ENCODE measurements around the gene RNGTT. TPM values are rescaled to one million over a fixed set of nuclear protein-coding genes. Genes with fewer than 3 reads are reported as not detected.
"Not testable (repeated sequence)": the region's sequence is repeated elsewhere in the genome, so short reads cannot be mapped to it uniquely, and the experiment has no call there.

RNGTT gene
- total and polyA plus RNA-seq, 10 of the 15 experiments (the other 5 are each of a cell fraction or from before 2014, with no cell fraction given): 7.7 to 30.4 (median 22.2) TPM

- intact Hi-C loops (cut with micrococcal nuclease; ENCODE audit: unreplicated experiment) (no loop called here), in situ Hi-C loops (cut with MboI) (no loop called here)
- RAD21 ChIA-PET (ENCODE audit: unreplicated experiment): interaction anchor here (1.0 kb wide), 1 partner anchor 16 kb away, joined by 3 read pairs; no protein-coding TSS in a partner anchor
- POLR2A ChIA-PET: no interaction called here
- Histone ChIP-seq H3K9me3 (replicated peaks; ENCODE audit: control insufficient read depth, insufficient read depth, low read length) (peaks cover 7% of the 10 kb centered on the region), H3K27me3 (replicated peaks in 1 of 2; ENCODE audit: control insufficient read depth in 2 of 2, insufficient read depth in 2 of 2, low read length in 1 of 2) (no peaks in the 10 kb centered on the region), H3K27ac (ENCODE audit: control insufficient read depth, insufficient read depth) (no peak overlapping the region), H4K20me1 (ENCODE audit: control insufficient read depth, insufficient read depth) (no peaks in the 10 kb centered on the region), H3K4me3 (no peak overlapping the region), H3K4me1 (ENCODE audit: control insufficient read depth, insufficient read depth, low read length) (no peaks in the 10 kb centered on the region; the same call in 1 of the 2 replicates), H3K9ac (ENCODE audit: control insufficient read depth, insufficient read depth, low read length) (no peak overlapping the region), H3K4me2 (ENCODE audit: control insufficient read depth, insufficient read depth) (no peak overlapping the region), H2AFZ (ENCODE audit: control insufficient read depth, low read depth, low read length) (no peak overlapping the region), H3K79me2 (ENCODE audit: control insufficient read depth, insufficient read depth, low read length) (no peaks in the 10 kb centered on the region), H3K36me3 (ENCODE audit: control insufficient read depth in 2 of 2, insufficient read depth in 2 of 2, low read length in 1 of 2) (peaks cover 1 to 3% of the 10 kb centered on the region in 2 experiments; a peak in 2 of 4 replicates)
- DNase-seq (ENCODE audit: low read depth, low spot score) (no peak), ATAC-seq (no peak), FAIRE-seq (no peak)
- SMC1A ChIA-PET (ENCODE audit: uncharacterized antibody, unreplicated experiment): interaction anchor here (1.3 kb wide), 1 partner anchor 84 kb away, joined by 4 read pairs; no protein-coding TSS in a partner anchor
- CTCF ChIA-PET: no interaction called here
- TF ChIP-seq MTA2 (IDR thresholded peaks at IDR 0.05; ENCODE audit: low read depth): no peak
- TF ChIP-seq RAD21 (IDR thresholded peaks at IDR 0.05; ENCODE audit: insufficient read depth, low read depth, low read length): no peak
- no peak for TF ChIP-seq JUND (IDR thresholded peaks at IDR 0.05; ENCODE audit: low read depth, low read length)
- TF ChIP-seq SMAD1 (IDR thresholded peaks at IDR 0.05; ENCODE audit: low read depth, partially characterized antibody): no peak
- no peak for TF ChIP-seq STAT1 (conservative IDR thresholded peaks at IDR 0.05)
- no peak for TF ChIP-seq NFIC (IDR thresholded peaks at IDR 0.05; ENCODE audit: low read depth, low read length)
- TF ChIP-seq ZSCAN29 (IDR thresholded peaks at IDR 0.05): no peak
- TF ChIP-seq NRF1 (conservative IDR thresholded peaks at IDR 0.05; ENCODE audit: low read depth, low read length): no peak
- no TSS peak for BruUV-seq (replicated peaks)
- WGBS (ENCODE audit: insufficient coverage, insufficient replicate concordance, low lambda C conversion rate, missing lambda C conversion rate): 96% methylated on average over 3 of the region's 3 CpGs
These were observed 240.7 kb downstream of the RNGTT start for GRCh38 chr6:88722686-88723085.

- intact Hi-C loops (cut with micrococcal nuclease; ENCODE audit: unreplicated experiment); H3K27me3 ChIP-seq (replicated peaks in 1 of 2; ENCODE audit: control insufficient read depth in 2 of 2, insufficient read depth in 2 of 2, low read length in 1 of 2); in situ Hi-C loops (cut with MboI); H3K4me2 ChIP-seq (ENCODE audit: control insufficient read depth, insufficient read depth); H3K79me2 ChIP-seq (ENCODE audit: control insufficient read depth, insufficient read depth, low read length); H4K20me1 ChIP-seq (ENCODE audit: control insufficient read depth, insufficient read depth); DNase-seq (ENCODE audit: low read depth, low spot score); H3K27ac ChIP-seq (ENCODE audit: control insufficient read depth, insufficient read depth); ATAC-seq; POLR2A ChIA-PET; BruUV-seq (replicated peaks); H3K4me3 ChIP-seq; H3K9me3 ChIP-seq (replicated peaks; ENCODE audit: control insufficient read depth, insufficient read depth, low read length); H3K9ac ChIP-seq (ENCODE audit: control insufficient read depth, insufficient read depth, low read length); CTCF ChIA-PET; RAD21 ChIA-PET (ENCODE audit: unreplicated experiment); H3K36me3 ChIP-seq (ENCODE audit: control insufficient read depth in 2 of 2, insufficient read depth in 2 of 2, low read length in 1 of 2); H3K4me1 ChIP-seq (ENCODE audit: control insufficient read depth, insufficient read depth, low read length); H2AFZ ChIP-seq (ENCODE audit: control insufficient read depth, low read depth, low read length); FAIRE-seq: not testable (repeated sequence)
- no CpG with 5 or more reads among the region's 1 CpG for WGBS (ENCODE audit: insufficient coverage, insufficient replicate concordance, low lambda C conversion rate, missing lambda C conversion rate)
- SMC1A ChIA-PET (ENCODE audit: uncharacterized antibody, unreplicated experiment): interaction anchor here (4.7 kb wide), 1 partner anchor 7 kb away, joined by 14 read pairs; no protein-coding TSS in a partner anchor
These were observed 247.0 kb downstream of the RNGTT start for GRCh38 chr6:88716399-88716798.
